HepG2 (cell line): ENCODE measurements around the gene ETV2. TPM values are rescaled to one million over a fixed set of nuclear protein-coding genes. Genes with fewer than 3 reads are reported as not detected.

Experiments
- E2F5 ChIP-seq: sonication (generic); formaldehyde crosslinking; conservative IDR thresholded peaks from 2 replicates; pipeline ENCODE4 v1.4.0; 2020; ENCODE audit warnings: missing genetic modification reagents
- GMEB2 ChIP-seq: IDR thresholded peaks from 2 replicates; pipeline ENCODE4 v1.6.1; 2016; ENCODE audit warnings: missing biosample characterization, missing genetic modification reagents, low read depth
- HDAC6 ChIP-seq: fragments of 200-600 bp; sonication (generic); IDR thresholded peaks from 2 replicates; pipeline ENCODE4 v1.7.0; 2017; ENCODE audit warnings: mild to moderate bottlenecking, antibody characterized with exemption, low read length, low read depth
- HIVEP1 ChIP-seq: sonication (generic); formaldehyde crosslinking; IDR thresholded peaks from 2 replicates; pipeline ENCODE4 v1.4.0; 2020; ENCODE audit warnings: mild to moderate bottlenecking, missing genetic modification reagents
- HMGA1 ChIP-seq: sonication (generic); formaldehyde crosslinking; conservative IDR thresholded peaks from 2 replicates; pipeline ENCODE4 v1.4.0; 2020; ENCODE audit warnings: missing genetic modification reagents
- ISL2 ChIP-seq: sonication (generic); formaldehyde crosslinking; IDR thresholded peaks from 2 replicates; pipeline ENCODE4 v1.5.0; 2020; ENCODE audit warnings: missing genetic modification reagents
- POLR2G ChIP-seq: fragments of 200-400 bp; formaldehyde crosslinking; IDR thresholded peaks from 2 replicates; pipeline ENCODE4 v1.6.1; 2018; ENCODE audit warnings: mild to moderate bottlenecking, low read depth, low read length, moderate library complexity
- PTBP1 ChIP-seq: fragments of 200-400 bp; formaldehyde crosslinking; IDR thresholded peaks from 2 replicates; pipeline ENCODE4 v1.6.1; 2018; ENCODE audit warnings: low read length, low read depth; ENCODE audit not compliant: poor library complexity, severe bottlenecking
- ZBTB25 ChIP-seq: IDR thresholded peaks from 2 replicates; pipeline ENCODE4 v1.6.1; 2018; ENCODE audit warnings: missing genetic modification reagents
- ZMYM4 ChIP-seq: sonication (generic); formaldehyde crosslinking; IDR thresholded peaks from 2 replicates; pipeline ENCODE4 v1.8.1; 2023; ENCODE audit warnings: mild to moderate bottlenecking, missing genetic modification reagents
- ZNF17 ChIP-seq: sonication (generic); formaldehyde crosslinking; IDR thresholded peaks from 2 replicates; pipeline ENCODE4 v1.5.0; 2020; ENCODE audit warnings: mild to moderate bottlenecking, missing genetic modification reagents
- ZNF350 ChIP-seq: sonication (generic); formaldehyde crosslinking; IDR thresholded peaks from 2 replicates; pipeline ENCODE4 v1.4.0; 2020; ENCODE audit warnings: mild to moderate bottlenecking, low read depth, missing genetic modification reagents, borderline replicate concordance
- ZNF709 ChIP-seq: sonication (generic); formaldehyde crosslinking; IDR thresholded peaks from 2 replicates; pipeline ENCODE4 v1.5.0; 2020; ENCODE audit warnings: mild to moderate bottlenecking, missing genetic modification reagents
- polyA plus RNA-seq, 8 experiments: library from polyadenylated mRNA; depleted of rRNA in 3 of 8; stranded (reverse) in 7 of 8; unstranded in 1 of 8; fragments of >200 nt; fragmentation: Illumina TruSeq in 4 of 8; extraction: Trizol in 4 of 8; gene quantifications; 2 replicates each; pipeline versions ENCODE4 v1.2.1 to v1.2.3, GENCODE V29; 2011 to 2016; ENCODE audit warnings: low read depth in 4 of 8, missing spikeins in 1 of 8, mixed read lengths in 1 of 8; ENCODE audit not compliant: insufficient read depth in 1 of 8
- total RNA-seq, 5 experiments: library from RNA; depleted of rRNA; stranded (reverse); fragments of >200 nt; fragmentation: Illumina TruSeq; extraction: Trizol; gene quantifications; 2 replicates each; pipeline ENCODE4 v1.2.3, GENCODE V29; 2016; ENCODE audit warnings: low read depth in 1 of 5
- TF ChIP-seq, protein P1 (sequence below): sonication (generic); formaldehyde crosslinking; IDR thresholded peaks from 2 replicates; pipeline ENCODE4 v1.4.0; 2020; ENCODE audit warnings: missing genetic modification reagents
- TF ChIP-seq, protein P2 (sequence below): IDR thresholded peaks from 2 replicates; pipeline ENCODE4 v1.6.1; 2016; ENCODE audit warnings: missing compliant biosample characterization, missing genetic modification reagents, borderline replicate concordance

Gene ETV2
- total and polyA plus RNA-seq, 2 of the 13 experiments (the other 11 are each of a cell fraction or from before 2014, with no cell fraction given): 0.07 to 0.20 TPM

- TF ChIP-seq, protein P1, sequence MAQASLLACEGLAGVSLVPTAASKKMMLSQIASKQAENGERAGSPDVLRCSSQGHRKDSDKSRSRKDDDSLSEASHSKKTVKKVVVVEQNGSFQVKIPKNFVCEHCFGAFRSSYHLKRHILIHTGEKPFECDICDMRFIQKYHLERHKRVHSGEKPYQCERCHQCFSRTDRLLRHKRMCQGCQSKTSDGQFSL (CRISPR knock-in tag): peak; percentile 86
- TF ChIP-seq ZBTB25 (CRISPR knock-in tag) (no peak), ZMYM4 (CRISPR knock-in tag) (peak; percentile 86), PTBP1 (no peak), GMEB2 (0 out of 2 replicates have a peak, but pooled peaks have one; percentile 26), ZNF17 (no peak), ZNF350 (peak; percentile 58; the same call in 1 of the 2 replicates), HIVEP1 (CRISPR knock-in tag) (no peak), HDAC6 (no peak), ISL2 (CRISPR knock-in tag) (0 out of 2 replicates have a peak, but pooled peaks have one; percentile 33), E2F5 (CRISPR knock-in tag) (peak; percentile 93), ZNF709 (CRISPR knock-in tag) (no peak), HMGA1 (no peak), POLR2G (peak; percentile 69)
- TF ChIP-seq, protein P2, sequence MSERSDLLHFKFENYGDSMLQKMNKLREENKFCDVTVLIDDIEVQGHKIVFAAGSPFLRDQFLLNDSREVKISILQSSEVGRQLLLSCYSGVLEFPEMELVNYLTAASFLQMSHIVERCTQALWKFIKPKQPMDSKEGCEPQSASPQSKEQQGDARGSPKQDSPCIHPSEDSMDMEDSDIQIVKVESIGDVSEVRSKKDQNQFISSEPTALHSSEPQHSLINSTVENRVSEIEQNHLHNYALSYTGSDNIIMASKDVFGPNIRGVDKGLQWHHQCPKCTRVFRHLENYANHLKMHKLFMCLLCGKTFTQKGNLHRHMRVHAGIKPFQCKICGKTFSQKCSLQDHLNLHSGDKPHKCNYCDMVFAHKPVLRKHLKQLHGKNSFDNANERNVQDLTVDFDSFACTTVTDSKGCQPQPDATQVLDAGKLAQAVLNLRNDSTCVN (CRISPR knock-in tag): no peak
These were observed 28.8 kb upstream of the ETV2 start, which contains the start of gene HAUS5 (continued) for GRCh38 chr19:35612559-35613321.
